GM18502 (cell line): ENCODE data around the gene SRGAP2C.
"Not testable (repeated sequence)": the region's sequence is repeated elsewhere in the genome, so short reads cannot be mapped to it uniquely, and the experiment has no call there.

Experiments
- ATAC-seq: cut with Tn5 transposase; IDR thresholded peaks from one replicate; pipeline ENCODE4 v1.9.1; 2021; ENCODE audit warnings: mild to moderate bottlenecking; ENCODE audit not compliant: unreplicated experiment, poor library complexity

Gene SRGAP2C

GRCh38 chr1:121271143-121271715 lies 86.5 kb downstream of the SRGAP2C start:
- peak; percentile 50 for ATAC-seq

- not testable (repeated sequence) for ATAC-seq
Observed at GRCh38 chr1:121275435-121275834, 90.7 kb downstream of the SRGAP2C start.

GRCh38 chr1:121278202-121278601 lies 93.4 kb downstream of the SRGAP2C start:
- ATAC-seq, result not testable (repeated sequence)

GRCh38 chr1:121278777-121279547 lies 94.2 kb downstream of the SRGAP2C start:
- ATAC-seq, result not testable (repeated sequence)

- ATAC-seq, result not testable (repeated sequence)
Observed at GRCh38 chr1:121279548-121279898, 94.7 kb downstream of the SRGAP2C start.

GRCh38 chr1:121280699-121281317 lies 96.0 kb downstream of the SRGAP2C start:
- ATAC-seq, result not testable (repeated sequence)

GRCh38 chr1:121281480-121281879 lies 96.7 kb downstream of the SRGAP2C start:
- not testable (repeated sequence) for ATAC-seq

GRCh38 chr1:121283587-121284180 lies 98.9 kb downstream of the SRGAP2C start:
- ATAC-seq, result not testable (repeated sequence)

GRCh38 chr1:121292590-121292989 lies 107.8 kb downstream of the SRGAP2C start:
- ATAC-seq, result not testable (repeated sequence)

GRCh38 chr1:121293263-121294204 lies 108.8 kb downstream of the SRGAP2C start:
- ATAC-seq, result not testable (repeated sequence)

- not testable (repeated sequence) for ATAC-seq
Observed at GRCh38 chr1:121294205-121294570, 109.4 kb downstream of the SRGAP2C start.

- ATAC-seq, result not testable (repeated sequence)
Observed at GRCh38 chr1:121296563-121296962, 111.8 kb downstream of the SRGAP2C start.

GRCh38 chr1:121298529-121298928 lies 113.8 kb downstream of the SRGAP2C start:
- not testable (repeated sequence) for ATAC-seq

- ATAC-seq, result not testable (repeated sequence)
Observed at GRCh38 chr1:121299514-121300149, 114.9 kb downstream of the SRGAP2C start.

GRCh38 chr1:121301876-121302275 lies 117.1 kb downstream of the SRGAP2C start:
- ATAC-seq, result not testable (repeated sequence)

GRCh38 chr1:121307759-121308158 lies 123.0 kb downstream of the SRGAP2C start:
- not testable (repeated sequence) for ATAC-seq

GRCh38 chr1:121315509-121315908 lies 130.7 kb downstream of the SRGAP2C start:
- ATAC-seq, result not testable (repeated sequence)

- not testable (repeated sequence) for ATAC-seq
Observed at GRCh38 chr1:121316081-121316480, 131.3 kb downstream of the SRGAP2C start.
